OCI-LY3 (cell line): Measurements from ENCODE around the gene PPT1.
"Not testable (repeated sequence)": the region's sequence is repeated elsewhere in the genome, so short reads cannot be mapped to it uniquely, and the experiment has no call there.

Source experiments
- H2AFZ ChIP-seq: fragments of 200-600, 300-600 bp; shearing (Covaris generic); 2 replicates; pipeline ENCODE4 v1.6.0; 2014; ENCODE audit warnings: antibody characterized with exemption, low read depth, low read length
- H3K27ac ChIP-seq: fragments of 200-600, 300-600 bp; sonication (generic); 2 replicates; pipeline ENCODE4 v1.5.1; 2014; ENCODE audit warnings: mild to moderate bottlenecking, low read length, moderate library complexity, mixed read lengths
- H3K27me3 ChIP-seq: fragments of 200-600, 300-600 bp; sonication (generic); 2 replicates; pipeline ENCODE4 v1.6.1; 2014; ENCODE audit warnings: low read depth, low read length, mixed read lengths
- H3K36me3 ChIP-seq: fragments of 200-600, 300-600 bp; sonication (generic); replicated peaks from 2 replicates; pipeline ENCODE3; 2014; ENCODE audit warnings: low read depth, low read length, mixed read lengths
- H3K4me1 ChIP-seq: fragments of 300-600, 200-600 bp; sonication (generic); 2 replicates; pipeline ENCODE4 v1.6.1; 2014; ENCODE audit warnings: low read length, mixed read lengths
- H3K4me2 ChIP-seq: fragments of 200-600, 300-600 bp; sonication (generic); 2 replicates; pipeline ENCODE4 v1.6.1; 2014; ENCODE audit warnings: low read length, mixed read lengths
- H3K4me3 ChIP-seq: fragments of 300-600, 200-600 bp; sonication (generic); 2 replicates; pipeline ENCODE4 v1.5.1; 2014; ENCODE audit warnings: antibody characterized with exemption, mild to moderate bottlenecking, low read length, moderate library complexity
- H3K79me2 ChIP-seq: fragments of 300-600, 200-600 bp; shearing (Covaris generic); 2 replicates; pipeline ENCODE4 v1.6.1; 2014; ENCODE audit warnings: mild to moderate bottlenecking, low read length, mixed read lengths
- H3K9ac ChIP-seq: fragments of 300-600, 200-600 bp; shearing (Covaris generic); 2 replicates; pipeline ENCODE4 v1.6.0; 2014; ENCODE audit warnings: mild to moderate bottlenecking, low read length, moderate library complexity
- H3K9me3 ChIP-seq: fragments of 200-600, 300-600 bp; shearing (Covaris generic); 2 replicates; pipeline ENCODE4 v1.6.1; 2014; ENCODE audit warnings: low read length, mixed read lengths; ENCODE audit not compliant: insufficient read depth
- H4K20me1 ChIP-seq: fragments of 200-600, 300-600 bp; sonication (generic); 2 replicates; pipeline ENCODE4 v1.6.1; 2016; ENCODE audit warnings: low read length, mixed read lengths; ENCODE audit not compliant: insufficient read depth
- EZH2phosphoT487 ChIP-seq: fragments of 200-600 bp; shearing (Covaris generic); IDR thresholded peaks from 2 replicates; pipeline ENCODE4 v1.6.1; 2018; ENCODE audit warnings: antibody characterized with exemption, mixed run types, low read depth
- TF ChIP-seq, protein P1 (sequence below): fragments of 200-600, 300-600 bp; sonication (generic); IDR thresholded peaks from 2 replicates; pipeline ENCODE4 v1.5.1; 2014; ENCODE audit warnings: antibody characterized with exemption, low read length, low read depth

The PPT1 gene

DNA sequence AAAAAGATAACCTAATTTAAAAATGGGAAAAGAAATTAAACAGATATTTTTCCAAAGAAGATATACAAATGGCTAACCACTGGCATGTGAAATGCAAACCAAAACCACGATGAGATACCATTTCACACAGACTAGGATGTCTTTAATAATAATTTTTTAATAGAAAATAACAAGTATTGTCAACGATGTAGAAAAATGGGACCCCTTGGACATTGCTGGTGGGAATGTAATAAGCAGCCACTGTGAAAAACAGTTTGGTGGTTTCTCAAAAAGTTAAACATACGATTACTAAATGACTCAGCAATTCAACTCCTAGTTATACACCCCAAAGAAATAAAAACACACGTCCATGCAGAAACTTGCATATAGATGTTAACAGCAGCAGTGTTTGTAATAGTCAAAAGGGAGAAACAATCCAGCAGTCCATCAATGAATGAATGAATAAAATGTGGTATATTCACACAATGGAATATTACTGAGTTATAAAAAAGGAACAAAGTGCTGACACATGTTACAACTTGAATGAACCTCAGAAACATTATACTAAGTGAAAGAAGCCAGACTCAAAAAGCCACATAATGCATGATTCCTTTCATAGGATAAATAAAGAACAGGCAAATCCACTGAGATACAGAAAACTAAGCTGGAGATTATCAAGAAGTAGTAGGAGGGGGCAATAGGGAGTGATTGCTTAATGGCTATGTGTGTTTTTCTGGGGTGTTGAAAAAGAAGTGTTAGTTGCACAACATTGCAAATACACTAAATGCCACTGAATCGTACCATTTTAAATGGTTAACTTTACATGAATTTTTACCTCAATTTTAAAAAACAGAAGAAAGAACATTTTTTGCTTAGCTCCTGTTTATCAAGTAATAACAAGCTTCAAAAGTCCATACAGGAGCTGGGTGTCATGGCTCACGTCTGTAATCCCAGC is 4.1 kb downstream of the PPT1 start:
- H3K27ac ChIP-seq: no peak overlapping the region
- H3K9ac ChIP-seq: no peak overlapping the region
- H3K4me3 ChIP-seq: no peak overlapping the region
- peaks cover 12% of the 10 kb centered on the region for H3K4me1 ChIP-seq
- H2AFZ ChIP-seq: no peak overlapping the region
- TF ChIP-seq, protein P1, sequence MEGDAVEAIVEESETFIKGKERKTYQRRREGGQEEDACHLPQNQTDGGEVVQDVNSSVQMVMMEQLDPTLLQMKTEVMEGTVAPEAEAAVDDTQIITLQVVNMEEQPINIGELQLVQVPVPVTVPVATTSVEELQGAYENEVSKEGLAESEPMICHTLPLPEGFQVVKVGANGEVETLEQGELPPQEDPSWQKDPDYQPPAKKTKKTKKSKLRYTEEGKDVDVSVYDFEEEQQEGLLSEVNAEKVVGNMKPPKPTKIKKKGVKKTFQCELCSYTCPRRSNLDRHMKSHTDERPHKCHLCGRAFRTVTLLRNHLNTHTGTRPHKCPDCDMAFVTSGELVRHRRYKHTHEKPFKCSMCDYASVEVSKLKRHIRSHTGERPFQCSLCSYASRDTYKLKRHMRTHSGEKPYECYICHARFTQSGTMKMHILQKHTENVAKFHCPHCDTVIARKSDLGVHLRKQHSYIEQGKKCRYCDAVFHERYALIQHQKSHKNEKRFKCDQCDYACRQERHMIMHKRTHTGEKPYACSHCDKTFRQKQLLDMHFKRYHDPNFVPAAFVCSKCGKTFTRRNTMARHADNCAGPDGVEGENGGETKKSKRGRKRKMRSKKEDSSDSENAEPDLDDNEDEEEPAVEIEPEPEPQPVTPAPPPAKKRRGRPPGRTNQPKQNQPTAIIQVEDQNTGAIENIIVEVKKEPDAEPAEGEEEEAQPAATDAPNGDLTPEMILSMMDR: no peak
- no peak for TF ChIP-seq EZH2phosphoT487
- no peaks in the 10 kb centered on the region for H3K27me3 ChIP-seq
- H3K36me3 ChIP-seq: peaks cover 18% of the 10 kb centered on the region
- H3K9me3 ChIP-seq: no peaks in the 10 kb centered on the region
- peaks cover 19% of the 10 kb centered on the region for H3K79me2 ChIP-seq
- H4K20me1 ChIP-seq: no peaks in the 10 kb centered on the region
- no peak overlapping the region for H3K4me2 ChIP-seq

DNA sequence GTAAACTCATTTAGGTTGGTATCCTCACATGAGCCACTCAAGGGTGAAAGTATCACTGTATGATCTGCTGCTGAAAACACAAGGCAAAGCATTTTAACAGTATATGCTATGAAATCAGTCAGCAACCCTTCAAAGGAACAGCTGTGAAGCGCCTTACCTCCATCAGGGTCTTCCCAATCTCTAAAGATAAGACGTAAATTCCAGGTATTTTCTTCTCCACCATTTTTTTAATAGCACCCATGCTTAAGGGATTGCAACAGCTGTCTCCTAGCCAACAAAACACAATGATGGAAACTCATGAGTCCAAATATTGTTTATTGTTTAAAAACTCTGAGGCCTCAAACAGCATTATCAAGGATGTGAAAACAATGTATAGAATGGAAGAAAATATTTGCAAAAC is 4.8 kb downstream of the PPT1 start:
- peaks cover 18% of the 10 kb centered on the region for H3K36me3 ChIP-seq
- peaks cover 19% of the 10 kb centered on the region for H3K79me2 ChIP-seq
- H3K4me2 ChIP-seq: no peak overlapping the region
- H3K27me3 ChIP-seq: no peaks in the 10 kb centered on the region
- H2AFZ ChIP-seq: no peak overlapping the region
- H3K9ac ChIP-seq: no peak overlapping the region
- no peak overlapping the region for H3K4me3 ChIP-seq
- TF ChIP-seq EZH2phosphoT487: no peak
- TF ChIP-seq, protein P1: no peak
- no peaks in the 10 kb centered on the region for H4K20me1 ChIP-seq
- no peaks in the 10 kb centered on the region for H3K9me3 ChIP-seq
- H3K4me1 ChIP-seq: peaks cover 7% of the 10 kb centered on the region
- no peak overlapping the region for H3K27ac ChIP-seq

DNA sequence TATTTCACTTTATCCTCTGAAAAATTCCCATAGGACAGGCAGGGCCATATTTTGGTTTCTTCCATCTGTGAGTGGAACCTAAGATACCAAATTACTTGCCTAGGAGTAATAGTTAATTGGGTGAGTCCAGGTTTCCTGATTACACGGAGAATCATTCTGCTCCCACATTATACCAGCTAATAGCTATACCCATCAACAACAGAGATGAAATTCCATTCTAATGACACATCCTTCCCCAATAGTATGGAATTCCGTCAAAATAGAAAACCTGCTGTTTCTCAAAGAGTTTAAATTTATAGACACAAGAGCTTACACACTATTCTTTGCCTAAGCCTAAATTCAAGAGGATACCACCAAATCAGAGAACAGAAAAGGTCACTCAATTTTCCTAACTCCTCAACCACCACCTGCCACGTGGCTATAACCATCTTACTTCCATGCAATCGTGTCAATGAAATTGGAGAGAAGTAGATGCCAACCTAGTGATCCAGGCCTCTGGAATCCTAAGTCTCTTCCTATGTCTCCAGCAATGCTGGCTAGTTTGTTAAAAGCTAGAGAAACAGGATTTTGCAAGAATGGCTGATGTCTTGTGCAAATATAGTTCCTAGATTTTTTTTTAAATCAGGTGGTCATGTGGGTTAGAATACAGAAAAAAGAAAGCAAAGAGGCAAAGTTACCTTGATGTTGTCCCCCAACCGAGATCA is 6.2 kb downstream of the PPT1 start:
- Histone ChIP-seq H3K79me2 (peaks cover 8% of the 10 kb centered on the region), H3K4me1 (peaks cover under 1% of the 10 kb centered on the region; the same call in 1 of the 2 replicates), H2AFZ (no peak overlapping the region), H3K9me3 (no peaks in the 10 kb centered on the region), H3K27ac (no peak overlapping the region), H3K4me2 (no peak overlapping the region), H3K36me3 (peaks cover 18% of the 10 kb centered on the region), H4K20me1 (no peaks in the 10 kb centered on the region), H3K9ac (no peak overlapping the region), H3K4me3 (no peak overlapping the region), H3K27me3 (no peaks in the 10 kb centered on the region)
- TF ChIP-seq, protein P1: no peak
- TF ChIP-seq EZH2phosphoT487: no peak

DNA sequence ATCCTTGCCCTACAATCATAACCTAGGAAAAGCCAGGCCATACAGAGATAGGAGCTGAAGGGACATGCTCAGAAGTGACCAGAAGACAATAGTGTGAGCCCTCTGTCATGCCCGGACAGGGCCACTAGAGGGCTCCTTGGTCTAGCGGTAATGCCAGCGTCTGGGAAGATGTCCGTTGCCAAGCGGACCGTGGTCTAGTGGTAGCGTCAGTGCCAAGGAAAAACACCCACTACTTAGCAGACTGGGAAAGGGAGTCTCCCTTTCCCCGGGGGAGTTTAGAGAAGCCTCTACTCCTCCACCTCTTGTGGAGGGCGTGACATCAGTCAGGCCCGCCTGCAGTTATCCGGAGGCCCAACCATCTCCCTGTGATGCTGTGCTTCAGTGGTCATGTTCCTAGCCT is 12.3 kb downstream of the PPT1 start:
- H3K36me3 ChIP-seq, H3K79me2 ChIP-seq, H3K27me3 ChIP-seq, H3K9me3 ChIP-seq, H3K4me2 ChIP-seq, H2AFZ ChIP-seq, H3K9ac ChIP-seq, H3K4me3 ChIP-seq, H3K4me1 ChIP-seq, H3K27ac ChIP-seq, H4K20me1 ChIP-seq: not testable (repeated sequence)
- TF ChIP-seq, protein P1: peak; percentile 47
